Upper lobe of left lung (tissue), 4 donors: ENCODE measurements around the gene ZBED1.

Source experiments
- CTCF ChIP-seq, 6 experiments: fragments of 450-650 bp in 4 of 6; fragments of 200-600 bp in 2 of 6; sonication (generic) in 2 of 6; IDR thresholded peaks; one replicate each; pipeline ENCODE4 v1.5.1; 2016 to 2019; ENCODE audit warnings: antibody characterized with exemption in 6 of 6
- POLR2AphosphoS5 ChIP-seq, 2 donors: sonication (generic); formaldehyde crosslinking; IDR thresholded peaks; one replicate each; pipeline ENCODE4 v1.5.1; 2017; ENCODE audit warnings: antibody characterized with exemption in 2 of 2

GRCh38 chrX:2439613-2440012 lies 61.2 kb downstream of the ZBED1 start:
- TF ChIP-seq CTCF (IDR thresholded peaks at IDR 0.05) (no peak), POLR2AphosphoS5 (IDR thresholded peaks at IDR 0.05) (no peak)
